Astrocyte of the spinal cord (primary cell): ENCODE data around the gene FOXK1.
"Not testable (repeated sequence)": the region's sequence is repeated elsewhere in the genome, so short reads cannot be mapped to it uniquely, and the experiment has no call there.

ENCODE experiments used
- DNase-seq: peaks from one replicate; pipeline ENCODE4 v3.0.0; 2011; ENCODE audit warnings: low read depth, low spot score
- H3K4me3 ChIP-seq: 2 replicates; pipeline ENCODE4 v1.5.1; 2011; ENCODE audit warnings: low read depth, mild to moderate bottlenecking, low read length, moderate library complexity
- CTCF ChIP-seq: IDR thresholded peaks from 2 replicates; pipeline ENCODE4 v1.5.1; 2012; ENCODE audit warnings: low read depth, mild to moderate bottlenecking, low read length, inconsistent platforms
- in situ Hi-C: cut with HindIII; loops from 2 replicates; pipeline ENCODE4 v1.10.0; 2017; ENCODE audit warnings: low sequenced_read_pairs

The FOXK1 gene

DNA sequence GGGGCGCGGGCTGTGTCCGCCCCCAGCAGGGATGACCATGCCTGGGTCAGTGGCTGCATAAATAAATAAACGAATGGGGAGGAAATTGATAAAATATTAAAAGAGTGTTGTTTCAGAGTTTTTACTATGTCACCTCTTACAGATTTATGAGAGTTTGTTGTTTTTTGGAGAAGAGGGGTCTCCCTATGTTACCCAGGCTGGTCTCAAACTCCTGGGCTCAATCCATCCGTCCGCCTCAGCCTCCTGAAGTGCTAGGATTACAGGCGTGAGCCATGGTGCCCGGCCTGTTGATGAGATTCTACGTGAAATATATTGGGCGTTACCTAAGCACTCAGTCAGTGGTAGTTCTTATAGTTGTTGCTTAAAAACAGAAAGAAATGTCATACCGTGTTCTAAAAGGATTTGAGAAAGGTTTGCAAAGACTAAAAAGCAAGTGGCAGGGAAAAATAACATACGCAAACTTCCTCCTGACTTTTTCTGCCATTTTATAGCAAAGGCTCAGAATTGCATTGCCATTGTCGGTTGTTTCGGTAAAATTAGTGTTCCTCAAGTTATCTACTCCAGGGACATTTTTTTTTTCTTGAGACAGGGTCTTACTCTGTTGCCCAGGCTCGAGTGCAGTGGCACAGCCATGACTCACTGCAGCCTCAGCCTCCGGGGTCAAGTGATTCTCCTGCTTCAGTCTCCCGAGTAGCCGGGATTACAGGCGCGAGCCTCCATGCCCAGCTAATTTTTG, 39.5 kb upstream of the FOXK1 start:
- H3K4me3 ChIP-seq: peak overlapping the region; percentile 51
- no peak for DNase-seq
- TF ChIP-seq CTCF: no peak
- in situ Hi-C loops: no loop called here

- H3K4me3 ChIP-seq: not testable (repeated sequence)
Measured at GRCh38 chr7:4643204-4643471, 39.0 kb upstream of the FOXK1 start.

DNA sequence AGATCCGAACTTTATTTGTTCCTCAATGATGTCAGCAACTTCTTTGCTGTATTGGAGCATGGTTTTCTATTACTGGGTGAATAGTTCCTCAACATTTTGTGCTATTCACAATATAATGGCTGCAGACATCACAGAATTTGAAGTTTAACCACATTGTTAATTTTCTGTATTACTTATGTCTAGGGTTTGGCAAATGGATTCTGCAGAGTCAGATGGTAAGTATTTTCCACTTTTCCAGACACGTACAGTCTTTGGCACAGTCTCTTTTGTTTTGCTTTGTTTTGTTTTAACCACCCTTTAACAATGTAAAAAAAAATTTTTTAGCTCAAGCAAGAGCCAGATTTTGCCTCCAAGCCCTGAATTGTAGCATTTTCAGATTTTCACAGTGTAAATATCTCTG, 36.8 kb upstream of the FOXK1 start:
- H3K4me3 ChIP-seq: no peak overlapping the region
- in situ Hi-C loops: no loop called here
- TF ChIP-seq CTCF: no peak
- peak; percentile 32 for DNase-seq

More at GRCh38 chr7:4643204-4643471, 39.0 kb upstream of the FOXK1 start:
- DNase-seq, in situ Hi-C loops: not testable (repeated sequence)

DNA sequence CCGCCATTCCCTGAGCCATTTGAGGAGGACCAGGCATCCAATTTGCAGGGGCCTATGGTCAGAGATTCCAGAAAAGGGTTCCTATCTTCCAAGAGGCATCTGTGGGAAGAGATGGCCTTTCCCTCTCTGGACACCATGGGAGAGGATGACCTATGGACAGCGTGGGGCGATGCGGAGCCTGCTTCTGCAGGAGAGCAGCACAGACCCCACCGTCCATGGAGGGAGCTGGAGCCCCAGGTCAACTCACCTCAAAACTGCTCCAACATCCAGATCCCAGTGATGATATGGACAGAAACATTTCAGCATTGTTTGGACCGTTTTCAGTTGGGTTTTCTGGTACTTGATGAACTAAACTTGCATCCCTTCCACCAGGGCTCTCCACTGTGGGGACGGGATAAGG, 34.0 kb upstream of the FOXK1 start:
- in situ Hi-C loops: no loop called here

GRCh38 chr7:4650433-4651047, 31.6 kb upstream of the FOXK1 start:
- no peak overlapping the region for H3K4me3 ChIP-seq
- no peak for TF ChIP-seq CTCF
- DNase-seq: peak; percentile 44
- in situ Hi-C loops: no loop called here

More for the DNA sequence above, 34.0 kb upstream of the FOXK1 start:
- no peak for DNase-seq
- no peak overlapping the region for H3K4me3 ChIP-seq
- no peak for TF ChIP-seq CTCF

- H3K4me3 ChIP-seq: no peak overlapping the region
- DNase-seq: no peak
- in situ Hi-C loops: no loop called here
- TF ChIP-seq CTCF: no peak
Measured at GRCh38 chr7:4653771-4654170, 28.3 kb upstream of the FOXK1 start.

DNA sequence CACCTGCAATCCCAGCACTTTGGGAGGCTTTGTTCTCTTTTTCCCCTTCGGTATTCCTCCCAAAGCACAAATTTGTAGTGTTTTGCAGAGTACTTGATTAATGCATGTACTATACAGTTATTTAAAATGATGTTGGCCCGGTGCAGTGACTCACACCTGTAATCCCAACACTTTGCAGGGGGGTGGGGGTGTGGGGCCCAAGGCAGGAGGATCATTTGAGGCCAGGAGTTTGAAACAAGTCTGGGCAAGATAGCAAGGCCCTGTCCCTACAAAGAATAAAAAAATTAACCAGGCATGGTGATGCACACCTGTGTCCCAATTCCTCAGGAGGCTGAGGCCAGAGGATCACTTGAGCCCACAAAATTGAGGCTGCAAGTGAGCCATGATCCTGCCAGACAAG, 26.8 kb upstream of the FOXK1 start:
- no peak for DNase-seq
- no peak for TF ChIP-seq CTCF
- in situ Hi-C loops: no loop called here
- no peak overlapping the region for H3K4me3 ChIP-seq
